ENCODE data around the gene ZMYM2. TPM values are rescaled to one million over a fixed set of nuclear protein-coding genes. Genes with fewer than 3 reads are reported as not detected.
A peak's percentile ranks its signal among the peaks of the same experiment; 100 is the strongest.

Gene ZMYM2
- total and polyA plus RNA-seq, 2 of the 13 experiments (the other 11 are each of a cell fraction or from before 2014, with no cell fraction given), result 22.4 to 40.8 TPM

DNA sequence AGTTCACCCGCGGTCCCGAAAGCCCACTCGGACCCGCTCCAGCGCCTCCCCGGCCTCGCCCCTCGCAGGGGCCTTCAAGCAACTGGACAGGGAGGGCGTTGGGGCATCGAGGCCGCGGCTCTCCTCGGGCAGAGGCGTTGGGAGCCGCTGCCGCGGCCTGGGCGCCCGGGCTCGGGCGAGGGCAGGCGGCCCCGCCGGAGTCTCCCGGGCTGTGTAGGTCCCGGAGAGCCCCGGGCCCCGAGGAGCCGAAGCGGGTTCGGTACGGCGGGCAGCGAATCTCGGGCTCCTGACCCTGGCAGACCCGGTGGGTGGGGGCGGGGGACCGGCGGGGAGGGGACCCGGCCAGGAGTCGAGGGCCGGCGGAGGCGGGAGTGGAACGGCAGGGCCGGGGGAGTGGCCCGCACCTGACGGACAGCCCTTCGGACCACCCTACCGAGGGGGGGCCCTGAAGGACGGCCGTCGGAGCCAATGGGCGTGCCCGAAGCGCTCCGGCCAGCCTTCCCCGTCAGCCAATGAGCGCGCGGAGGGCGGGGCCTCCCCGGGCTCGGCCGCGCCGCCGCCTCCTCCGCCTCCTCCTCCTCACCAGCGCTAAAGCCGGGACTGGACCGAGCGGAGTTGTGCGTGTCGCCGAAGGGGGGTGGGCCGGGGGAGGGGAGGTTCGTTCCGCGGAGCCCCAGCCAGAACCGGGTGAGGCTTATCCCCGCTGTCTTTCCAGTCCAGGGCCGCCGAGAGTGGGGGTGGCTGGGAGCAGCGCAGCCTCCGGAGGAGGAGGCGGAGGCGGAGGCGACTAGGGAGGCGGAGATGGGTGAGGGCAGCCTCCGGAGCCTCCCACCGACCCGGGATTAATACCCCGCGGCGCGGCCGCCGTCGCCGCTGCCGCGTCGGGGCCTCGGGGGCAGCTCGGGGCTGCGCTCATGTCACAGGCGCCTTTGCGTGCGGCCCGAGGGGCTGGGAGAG lies at the start of gene ZMYM2 (continued):
- TF ChIP-seq, protein P1, sequence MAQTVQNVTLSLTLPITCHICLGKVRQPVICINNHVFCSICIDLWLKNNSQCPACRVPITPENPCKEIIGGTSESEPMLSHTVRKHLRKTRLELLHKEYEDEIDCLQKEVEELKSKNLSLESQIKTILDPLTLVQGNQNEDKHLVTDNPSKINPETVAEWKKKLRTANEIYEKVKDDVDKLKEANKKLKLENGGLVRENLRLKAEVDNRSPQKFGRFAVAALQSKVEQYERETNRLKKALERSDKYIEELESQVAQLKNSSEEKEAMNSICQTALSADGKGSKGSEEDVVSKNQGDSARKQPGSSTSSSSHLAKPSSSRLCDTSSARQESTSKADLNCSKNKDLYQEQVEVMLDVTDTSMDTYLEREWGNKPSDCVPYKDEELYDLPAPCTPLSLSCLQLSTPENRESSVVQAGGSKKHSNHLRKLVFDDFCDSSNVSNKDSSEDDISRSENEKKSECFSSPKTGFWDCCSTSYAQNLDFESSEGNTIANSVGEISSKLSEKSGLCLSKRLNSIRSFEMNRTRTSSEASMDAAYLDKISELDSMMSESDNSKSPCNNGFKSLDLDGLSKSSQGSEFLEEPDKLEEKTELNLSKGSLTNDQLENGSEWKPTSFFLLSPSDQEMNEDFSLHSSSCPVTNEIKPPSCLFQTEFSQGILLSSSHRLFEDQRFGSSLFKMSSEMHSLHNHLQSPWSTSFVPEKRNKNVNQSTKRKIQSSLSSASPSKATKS (CRISPR knock-in tag; IDR thresholded peaks at IDR 0.05), result no peak
- TF ChIP-seq, protein P2, sequence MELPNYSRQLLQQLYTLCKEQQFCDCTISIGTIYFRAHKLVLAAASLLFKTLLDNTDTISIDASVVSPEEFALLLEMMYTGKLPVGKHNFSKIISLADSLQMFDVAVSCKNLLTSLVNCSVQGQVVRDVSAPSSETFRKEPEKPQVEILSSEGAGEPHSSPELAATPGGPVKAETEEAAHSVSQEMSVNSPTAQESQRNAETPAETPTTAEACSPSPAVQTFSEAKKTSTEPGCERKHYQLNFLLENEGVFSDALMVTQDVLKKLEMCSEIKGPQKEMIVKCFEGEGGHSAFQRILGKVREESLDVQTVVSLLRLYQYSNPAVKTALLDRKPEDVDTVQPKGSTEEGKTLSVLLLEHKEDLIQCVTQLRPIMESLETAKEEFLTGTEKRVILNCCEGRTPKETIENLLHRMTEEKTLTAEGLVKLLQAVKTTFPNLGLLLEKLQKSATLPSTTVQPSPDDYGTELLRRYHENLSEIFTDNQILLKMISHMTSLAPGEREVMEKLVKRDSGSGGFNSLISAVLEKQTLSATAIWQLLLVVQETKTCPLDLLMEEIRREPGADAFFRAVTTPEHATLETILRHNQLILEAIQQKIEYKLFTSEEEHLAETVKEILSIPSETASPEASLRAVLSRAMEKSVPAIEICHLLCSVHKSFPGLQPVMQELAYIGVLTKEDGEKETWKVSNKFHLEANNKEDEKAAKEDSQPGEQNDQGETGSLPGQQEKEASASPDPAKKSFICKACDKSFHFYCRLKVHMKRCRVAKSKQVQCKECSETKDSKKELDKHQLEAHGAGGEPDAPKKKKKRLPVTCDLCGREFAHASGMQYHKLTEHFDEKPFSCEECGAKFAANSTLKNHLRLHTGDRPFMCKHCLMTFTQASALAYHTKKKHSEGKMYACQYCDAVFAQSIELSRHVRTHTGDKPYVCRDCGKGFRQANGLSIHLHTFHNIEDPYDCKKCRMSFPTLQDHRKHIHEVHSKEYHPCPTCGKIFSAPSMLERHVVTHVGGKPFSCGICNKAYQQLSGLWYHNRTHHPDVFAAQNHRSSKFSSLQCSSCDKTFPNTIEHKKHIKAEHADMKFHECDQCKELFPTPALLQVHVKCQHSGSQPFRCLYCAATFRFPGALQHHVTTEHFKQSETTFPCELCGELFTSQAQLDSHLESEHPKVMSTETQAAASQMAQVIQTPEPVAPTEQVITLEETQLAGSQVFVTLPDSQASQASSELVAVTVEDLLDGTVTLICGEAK (IDR thresholded peaks at IDR 0.05), result no peak
- TF ChIP-seq, protein P2 (CRISPR knock-in tag; IDR thresholded peaks at IDR 0.05), result no peak
- TF ChIP-seq, protein P3, sequence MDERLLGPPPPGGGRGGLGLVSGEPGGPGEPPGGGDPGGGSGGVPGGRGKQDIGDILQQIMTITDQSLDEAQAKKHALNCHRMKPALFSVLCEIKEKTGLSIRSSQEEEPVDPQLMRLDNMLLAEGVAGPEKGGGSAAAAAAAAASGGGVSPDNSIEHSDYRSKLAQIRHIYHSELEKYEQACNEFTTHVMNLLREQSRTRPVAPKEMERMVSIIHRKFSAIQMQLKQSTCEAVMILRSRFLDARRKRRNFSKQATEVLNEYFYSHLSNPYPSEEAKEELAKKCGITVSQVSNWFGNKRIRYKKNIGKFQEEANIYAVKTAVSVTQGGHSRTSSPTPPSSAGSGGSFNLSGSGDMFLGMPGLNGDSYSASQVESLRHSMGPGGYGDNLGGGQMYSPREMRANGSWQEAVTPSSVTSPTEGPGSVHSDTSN (CRISPR knock-in tag; IDR thresholded peaks at IDR 0.05), result peak; percentile 93
- TF ChIP-seq, protein P4, sequence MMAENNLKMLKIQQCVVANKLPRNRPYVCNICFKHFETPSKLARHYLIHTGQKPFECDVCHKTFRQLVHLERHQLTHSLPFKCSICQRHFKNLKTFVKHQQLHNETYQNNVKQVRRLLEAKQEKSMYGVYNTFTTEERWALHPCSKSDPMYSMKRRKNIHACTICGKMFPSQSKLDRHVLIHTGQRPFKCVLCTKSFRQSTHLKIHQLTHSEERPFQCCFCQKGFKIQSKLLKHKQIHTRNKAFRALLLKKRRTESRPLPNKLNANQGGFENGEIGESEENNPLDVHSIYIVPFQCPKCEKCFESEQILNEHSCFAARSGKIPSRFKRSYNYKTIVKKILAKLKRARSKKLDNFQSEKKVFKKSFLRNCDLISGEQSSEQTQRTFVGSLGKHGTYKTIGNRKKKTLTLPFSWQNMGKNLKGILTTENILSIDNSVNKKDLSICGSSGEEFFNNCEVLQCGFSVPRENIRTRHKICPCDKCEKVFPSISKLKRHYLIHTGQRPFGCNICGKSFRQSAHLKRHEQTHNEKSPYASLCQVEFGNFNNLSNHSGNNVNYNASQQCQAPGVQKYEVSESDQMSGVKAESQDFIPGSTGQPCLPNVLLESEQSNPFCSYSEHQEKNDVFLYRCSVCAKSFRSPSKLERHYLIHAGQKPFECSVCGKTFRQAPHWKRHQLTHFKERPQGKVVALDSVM (CRISPR knock-in tag; IDR thresholded peaks at IDR 0.05), result peak; percentile 63
- TF ChIP-seq MTF2 (CRISPR knock-in tag; IDR thresholded peaks at IDR 0.05; ENCODE audit: borderline replicate concordance), result no peak
- TF ChIP-seq ZNF557 (CRISPR knock-in tag; IDR thresholded peaks at IDR 0.05), result no peak
- TF ChIP-seq ELF3 (CRISPR knock-in tag; IDR thresholded peaks at IDR 0.05), result no peak
